A549 (cell line): Measurements from ENCODE around the gene THEM5. TPM values are rescaled to one million over a fixed set of nuclear protein-coding genes. Genes with fewer than 3 reads are reported as not detected.

ENCODE experiments used
- ATAC-seq, 2 experiments: fragments of 200-7000 bp in 1 of 2; fragments of >200 bp in 1 of 2; cut with Nextera tagmentation in 1 of 2; cut with Tn5 transposase in 1 of 2; 3 replicates each; pipeline versions ENCODE4 v1.8.0 to v1.9.1; 2018 to 2020; ENCODE audit warnings: mild to moderate bottlenecking in 1 of 2, moderate library complexity in 1 of 2
- CTCF ChIA-PET: fragments of 300-600 bp; sonication (Branson Sonifier 250); formaldehyde crosslinking; extraction: SDS; loops from one replicate; lab custom pipeline; 2021; ENCODE audit warnings: antibody characterized with exemption, inconsistent platforms; lab: Yijun Ruan, JAX
- POLR2A ChIA-PET: fragments of 350-600 bp; formaldehyde crosslinking; extraction: SDS; loops from one replicate; lab custom pipeline; 2021; ENCODE audit warnings: antibody characterized with exemption, inconsistent platforms; lab: Yijun Ruan, JAX
- DNase-seq, 2 experiments: peaks; one replicate each; pipeline versions ENCODE4 v3.0.0 to v3.0.0-alpha.2; 2011 to 2016; ENCODE audit warnings: low read depth in 1 of 2, low spot score in 1 of 2
- FAIRE-seq: peaks from 2 replicates; lab custom pipeline; 2011; peaks lifted over from hg19 to GRCh38; lab: Jason Lieb, UNC
- H3K27ac ChIP-seq, 2 experiments: fragments of >200 bp; sonication (Bioruptor Twin); formaldehyde crosslinking; 3 replicates each; pipeline ENCODE4 v1.5.1; 2016 to 2017
- H3K4me1 ChIP-seq: fragments of >200 bp; sonication (Bioruptor Twin); formaldehyde crosslinking; 3 replicates; pipeline ENCODE4 v1.6.1; 2016
- H3K4me2 ChIP-seq: fragments of >200 bp; sonication (Bioruptor Twin); formaldehyde crosslinking; 3 replicates; pipeline ENCODE4 v1.6.1; 2016
- H3K4me3 ChIP-seq: fragments of >200 bp; sonication (Bioruptor Twin); formaldehyde crosslinking; 3 replicates; pipeline ENCODE4 v1.5.1; 2016
- H3K9me3 ChIP-seq: fragments of >200 bp; sonication (Bioruptor Twin); formaldehyde crosslinking; 3 replicates; pipeline ENCODE4 v1.6.1; 2016
- BHLHE40 ChIP-seq: IDR thresholded peaks from 2 replicates; pipeline ENCODE4 v1.6.1; 2012; ENCODE audit warnings: low read depth, low read length, inconsistent platforms
- CHD2 ChIP-seq: fragments of 150-350 bp; IDR thresholded peaks from 2 replicates; pipeline ENCODE4 v1.6.1; 2014; ENCODE audit warnings: low read length; ENCODE audit not compliant: partially characterized antibody
- CHD4 ChIP-seq: fragments of 200-600 bp; sonication (generic); IDR thresholded peaks from 2 replicates; pipeline ENCODE4 v1.6.1; 2016; ENCODE audit warnings: antibody characterized with exemption, mild to moderate bottlenecking, borderline replicate concordance
- EHMT2 ChIP-seq: fragments of 200-600 bp; sonication (generic); IDR thresholded peaks from 2 replicates; pipeline ENCODE4 v1.6.1; 2016; ENCODE audit warnings: antibody characterized with exemption, low read depth, mild to moderate bottlenecking, moderate library complexity
- GATA3 ChIP-seq: IDR thresholded peaks from 2 replicates; pipeline ENCODE4 v1.6.1; 2012; ENCODE audit warnings: borderline replicate concordance
- HDAC2 ChIP-seq: fragments of 200-600 bp; sonication (generic); IDR thresholded peaks from 2 replicates; pipeline ENCODE4 v1.6.1; 2016
- HOXA7 ChIP-seq: fragments of 250-450 bp; sonication (Bioruptor Pico); IDR thresholded peaks from 2 replicates; pipeline ENCODE4 v1.5.0; 2020; ENCODE audit warnings: mild to moderate bottlenecking, moderate library complexity
- JUN ChIP-seq, 2 experiments: fragments of >200 bp; sonication (Bioruptor Twin); formaldehyde crosslinking; IDR thresholded peaks; 2 replicates in 1 of 2; 3 replicates in 1 of 2; pipeline ENCODE4 v1.6.1; 2016 to 2017
- KDM1A ChIP-seq: fragments of 200-600 bp; sonication (generic); IDR thresholded peaks from 2 replicates; pipeline ENCODE4 v1.6.1; 2016; ENCODE audit warnings: low read depth, mild to moderate bottlenecking
- KDM5A ChIP-seq: fragments of 200-600 bp; sonication (generic); IDR thresholded peaks from 2 replicates; pipeline ENCODE4 v1.6.1; 2016; ENCODE audit warnings: antibody characterized with exemption, mild to moderate bottlenecking
- NR3C1 ChIP-seq: fragments of >200 bp; sonication (Bioruptor Twin); formaldehyde crosslinking; IDR thresholded peaks from 3 replicates; pipeline ENCODE4 v1.6.1; 2017
- PHF8 ChIP-seq: fragments of 200-600 bp; sonication (generic); IDR thresholded peaks from 2 replicates; pipeline ENCODE4 v1.6.1; 2016; ENCODE audit warnings: low read depth, mild to moderate bottlenecking, antibody characterized with exemption, moderate library complexity, borderline replicate concordance
- POLR2A ChIP-seq: IDR thresholded peaks from 2 replicates; pipeline ENCODE4 v1.6.1; 2012; ENCODE audit warnings: mild to moderate bottlenecking, low read length
- POLR2AphosphoS2 ChIP-seq: conservative IDR thresholded peaks from 2 replicates; pipeline ENCODE4 v1.6.1; 2012; ENCODE audit warnings: low read length, improper control_type of control experiment, inconsistent platforms
- RARB ChIP-seq: fragments of 250-450 bp; sonication (Bioruptor Pico); IDR thresholded peaks from 2 replicates; pipeline ENCODE4 v1.8.0; 2021; ENCODE audit warnings: mild to moderate bottlenecking, moderate library complexity
- ZC3H11A ChIP-seq: fragments of 450-650 bp; IDR thresholded peaks from 2 replicates; pipeline ENCODE4 v1.6.1; 2014; ENCODE audit warnings: antibody characterized with exemption, mild to moderate bottlenecking
- WGBS: methylation state at CpG from one replicate; pipeline ENCODE4 v1.1.6; 2017; ENCODE audit errors: missing lambda C conversion rate; 5-methylcytosine and 5-hydroxymethylcytosine counted together
- polyA plus RNA-seq, 4 experiments: library from polyadenylated mRNA; depleted of rRNA in 3 of 4; stranded (reverse); fragments of >200 nt; fragmentation: RNase III in 1 of 4; extraction: RNeasy Plus Mini Kit Qiagen cat#74134 plus additional on column Dnase treatment in 1 of 4; gene quantifications; 2 replicates in 3 of 4; 3 replicates in 1 of 4; pipeline ENCODE4 v1.2.3, GENCODE V29; 2011 to 2017
- TF ChIP-seq, protein P1 (sequence below): fragments of >200 bp; sonication (Bioruptor Twin); formaldehyde crosslinking; IDR thresholded peaks from 3 replicates; pipeline ENCODE4 v1.5.1; 2016
- TF ChIP-seq, protein P2 (sequence below): fragments of 150-350 bp; IDR thresholded peaks from 2 replicates; pipeline ENCODE4 v1.6.1; 2014; ENCODE audit warnings: low read depth, mild to moderate bottlenecking, low read length
- TF ChIP-seq, protein P3 (sequence below): fragments of 200-600 bp; sonication (generic); IDR thresholded peaks from 2 replicates; pipeline ENCODE4 v1.6.1; 2016; ENCODE audit warnings: antibody characterized with exemption, mild to moderate bottlenecking, moderate library complexity
- TF ChIP-seq, protein P4 (sequence below): fragments of 250-450 bp; sonication (Bioruptor Pico); IDR thresholded peaks from 2 replicates; pipeline ENCODE4 v1.5.0; 2021; ENCODE audit warnings: mild to moderate bottlenecking, moderate library complexity, borderline replicate concordance
- TF ChIP-seq, protein P5 (sequence below): fragments of >200 bp; sonication (Bioruptor Twin); formaldehyde crosslinking; IDR thresholded peaks from 3 replicates; pipeline ENCODE4 v1.6.1; 2016

THEM5 gene
- polyA plus RNA-seq, 2 of the 4 experiments (the other 2 are of a cell fraction) = not detected

DNA sequence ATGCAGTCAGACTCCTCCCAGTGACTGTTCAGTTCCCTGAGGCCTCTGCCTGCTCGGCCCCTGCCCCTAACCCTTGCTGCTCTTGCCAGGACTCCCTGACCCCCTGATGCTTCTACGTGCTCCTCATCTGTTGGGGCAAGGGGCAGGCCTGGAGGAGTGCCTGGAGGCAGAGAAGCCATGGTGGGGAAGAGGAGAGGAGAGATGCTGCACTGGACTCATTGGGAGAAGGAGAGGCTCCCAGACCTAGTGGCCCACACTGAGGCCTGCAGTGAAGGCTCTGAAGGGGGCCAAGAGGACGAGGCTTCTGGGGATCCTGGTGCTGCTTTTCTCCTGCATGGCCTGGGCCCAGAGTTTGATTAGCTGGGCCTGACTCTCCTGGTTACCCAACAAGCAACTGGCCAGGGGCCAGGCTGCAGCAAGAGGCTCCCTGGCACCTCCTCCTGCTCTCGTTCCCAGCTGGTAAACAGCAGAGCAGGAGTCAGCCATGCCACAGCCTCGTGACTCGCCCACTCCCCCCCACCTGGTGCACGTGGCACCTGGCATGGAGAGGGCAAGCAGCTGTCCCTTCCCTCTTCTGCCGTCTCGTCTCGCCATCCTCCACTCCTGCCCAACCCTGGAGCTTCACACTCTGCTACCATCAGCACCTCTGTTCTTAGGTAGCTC, 21.1 kb downstream of the THEM5 start:
- ATAC-seq (peak in 1 of 2 experiments; percentile 11; a peak in 1 of 6 replicates), DNase-seq (peak in 1 of 2 experiments; percentile 38)
- POLR2A ChIA-PET = interaction anchor here (0.5 to 0.9 kb wide), 2 partner anchors 70 to 757 kb away, joined by 3 read pairs; partner anchors contain the start of gene MRPL9
- peaks cover 24% of the 10 kb centered on the region for H3K4me1 ChIP-seq
- H3K4me3 ChIP-seq = no peak overlapping the region
- TF ChIP-seq, protein P1, sequence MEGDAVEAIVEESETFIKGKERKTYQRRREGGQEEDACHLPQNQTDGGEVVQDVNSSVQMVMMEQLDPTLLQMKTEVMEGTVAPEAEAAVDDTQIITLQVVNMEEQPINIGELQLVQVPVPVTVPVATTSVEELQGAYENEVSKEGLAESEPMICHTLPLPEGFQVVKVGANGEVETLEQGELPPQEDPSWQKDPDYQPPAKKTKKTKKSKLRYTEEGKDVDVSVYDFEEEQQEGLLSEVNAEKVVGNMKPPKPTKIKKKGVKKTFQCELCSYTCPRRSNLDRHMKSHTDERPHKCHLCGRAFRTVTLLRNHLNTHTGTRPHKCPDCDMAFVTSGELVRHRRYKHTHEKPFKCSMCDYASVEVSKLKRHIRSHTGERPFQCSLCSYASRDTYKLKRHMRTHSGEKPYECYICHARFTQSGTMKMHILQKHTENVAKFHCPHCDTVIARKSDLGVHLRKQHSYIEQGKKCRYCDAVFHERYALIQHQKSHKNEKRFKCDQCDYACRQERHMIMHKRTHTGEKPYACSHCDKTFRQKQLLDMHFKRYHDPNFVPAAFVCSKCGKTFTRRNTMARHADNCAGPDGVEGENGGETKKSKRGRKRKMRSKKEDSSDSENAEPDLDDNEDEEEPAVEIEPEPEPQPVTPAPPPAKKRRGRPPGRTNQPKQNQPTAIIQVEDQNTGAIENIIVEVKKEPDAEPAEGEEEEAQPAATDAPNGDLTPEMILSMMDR = no peak
- no peak for TF ChIP-seq BHLHE40
- TF ChIP-seq, protein P2, sequence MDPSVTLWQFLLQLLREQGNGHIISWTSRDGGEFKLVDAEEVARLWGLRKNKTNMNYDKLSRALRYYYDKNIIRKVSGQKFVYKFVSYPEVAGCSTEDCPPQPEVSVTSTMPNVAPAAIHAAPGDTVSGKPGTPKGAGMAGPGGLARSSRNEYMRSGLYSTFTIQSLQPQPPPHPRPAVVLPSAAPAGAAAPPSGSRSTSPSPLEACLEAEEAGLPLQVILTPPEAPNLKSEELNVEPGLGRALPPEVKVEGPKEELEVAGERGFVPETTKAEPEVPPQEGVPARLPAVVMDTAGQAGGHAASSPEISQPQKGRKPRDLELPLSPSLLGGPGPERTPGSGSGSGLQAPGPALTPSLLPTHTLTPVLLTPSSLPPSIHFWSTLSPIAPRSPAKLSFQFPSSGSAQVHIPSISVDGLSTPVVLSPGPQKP = no peak
- TF ChIP-seq NR3C1 = no peak
- TF ChIP-seq, protein P3, sequence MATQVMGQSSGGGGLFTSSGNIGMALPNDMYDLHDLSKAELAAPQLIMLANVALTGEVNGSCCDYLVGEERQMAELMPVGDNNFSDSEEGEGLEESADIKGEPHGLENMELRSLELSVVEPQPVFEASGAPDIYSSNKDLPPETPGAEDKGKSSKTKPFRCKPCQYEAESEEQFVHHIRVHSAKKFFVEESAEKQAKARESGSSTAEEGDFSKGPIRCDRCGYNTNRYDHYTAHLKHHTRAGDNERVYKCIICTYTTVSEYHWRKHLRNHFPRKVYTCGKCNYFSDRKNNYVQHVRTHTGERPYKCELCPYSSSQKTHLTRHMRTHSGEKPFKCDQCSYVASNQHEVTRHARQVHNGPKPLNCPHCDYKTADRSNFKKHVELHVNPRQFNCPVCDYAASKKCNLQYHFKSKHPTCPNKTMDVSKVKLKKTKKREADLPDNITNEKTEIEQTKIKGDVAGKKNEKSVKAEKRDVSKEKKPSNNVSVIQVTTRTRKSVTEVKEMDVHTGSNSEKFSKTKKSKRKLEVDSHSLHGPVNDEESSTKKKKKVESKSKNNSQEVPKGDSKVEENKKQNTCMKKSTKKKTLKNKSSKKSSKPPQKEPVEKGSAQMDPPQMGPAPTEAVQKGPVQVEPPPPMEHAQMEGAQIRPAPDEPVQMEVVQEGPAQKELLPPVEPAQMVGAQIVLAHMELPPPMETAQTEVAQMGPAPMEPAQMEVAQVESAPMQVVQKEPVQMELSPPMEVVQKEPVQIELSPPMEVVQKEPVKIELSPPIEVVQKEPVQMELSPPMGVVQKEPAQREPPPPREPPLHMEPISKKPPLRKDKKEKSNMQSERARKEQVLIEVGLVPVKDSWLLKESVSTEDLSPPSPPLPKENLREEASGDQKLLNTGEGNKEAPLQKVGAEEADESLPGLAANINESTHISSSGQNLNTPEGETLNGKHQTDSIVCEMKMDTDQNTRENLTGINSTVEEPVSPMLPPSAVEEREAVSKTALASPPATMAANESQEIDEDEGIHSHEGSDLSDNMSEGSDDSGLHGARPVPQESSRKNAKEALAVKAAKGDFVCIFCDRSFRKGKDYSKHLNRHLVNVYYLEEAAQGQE = no peak
- no peak for TF ChIP-seq HDAC2
- no peak for TF ChIP-seq POLR2AphosphoS2
- TF ChIP-seq EHMT2 = no peak
- TF ChIP-seq KDM1A = no peak
- no peak for TF ChIP-seq GATA3
- TF ChIP-seq KDM5A = no peak
- TF ChIP-seq HOXA7 (CRISPR knock-in tag) = no peak
- no peak for TF ChIP-seq ZC3H11A
- no peak for TF ChIP-seq PHF8
- TF ChIP-seq POLR2A = no peak
- no peak for TF ChIP-seq CHD4
- TF ChIP-seq, protein P4, sequence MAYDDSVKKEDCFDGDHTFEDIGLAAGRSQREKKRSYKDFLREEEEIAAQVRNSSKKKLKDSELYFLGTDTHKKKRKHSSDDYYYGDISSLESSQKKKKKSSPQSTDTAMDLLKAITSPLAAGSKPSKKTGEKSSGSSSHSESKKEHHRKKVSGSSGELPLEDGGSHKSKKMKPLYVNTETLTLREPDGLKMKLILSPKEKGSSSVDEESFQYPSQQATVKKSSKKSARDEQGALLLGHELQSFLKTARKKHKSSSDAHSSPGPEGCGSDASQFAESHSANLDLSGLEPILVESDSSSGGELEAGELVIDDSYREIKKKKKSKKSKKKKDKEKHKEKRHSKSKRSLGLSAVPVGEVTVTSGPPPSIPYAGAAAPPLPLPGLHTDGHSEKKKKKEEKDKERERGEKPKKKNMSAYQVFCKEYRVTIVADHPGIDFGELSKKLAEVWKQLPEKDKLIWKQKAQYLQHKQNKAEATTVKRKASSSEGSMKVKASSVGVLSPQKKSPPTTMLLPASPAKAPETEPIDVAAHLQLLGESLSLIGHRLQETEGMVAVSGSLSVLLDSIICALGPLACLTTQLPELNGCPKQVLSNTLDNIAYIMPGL (CRISPR knock-in tag) = no peak
- TF ChIP-seq, all 56 proteins: peak for 0
- Histone ChIP-seq H3K9me3 (no peaks in the 10 kb centered on the region), H3K27ac (peak overlapping the region; percentile 25 to 48; a peak in 4 of 6 replicates), H3K4me2 (no peak overlapping the region)
- CTCF ChIA-PET = interaction anchor here (0.8 to 3.0 kb wide), 6 partner anchors 8 to 371 kb away, joined by 3 to 10 read pairs (median 3); no protein-coding TSS in a partner anchor
- FAIRE-seq = no peak
- 62% methylated on average over 10 of the region's 10 CpGs for WGBS

DNA sequence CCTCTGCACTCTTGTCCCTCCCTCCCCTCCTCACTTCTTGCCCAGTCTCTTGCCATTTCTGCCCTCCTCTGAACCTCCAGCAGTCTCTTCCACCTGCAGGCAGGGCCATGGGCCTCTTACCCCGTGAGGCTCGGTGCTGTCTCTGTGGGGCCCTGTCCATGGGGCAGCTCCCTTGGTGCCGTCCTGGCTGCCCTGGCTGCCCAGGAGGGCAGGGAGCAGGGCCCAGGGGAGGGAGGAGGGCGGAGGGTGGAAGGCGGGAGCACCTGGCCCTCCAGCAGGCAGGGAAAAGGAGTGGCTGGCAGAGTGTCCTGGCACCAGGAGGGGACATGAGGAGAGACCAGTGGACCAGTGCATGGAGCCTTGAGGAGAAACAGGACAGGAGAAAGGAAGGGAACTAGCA, 21.9 kb downstream of the THEM5 start, which contains the start of gene RORC:
TSS of gene RORC (minus strand) at position 198 of the 400 bp plus-strand sequence. CDS start at position 160, 38 bp downstream.
- POLR2A ChIA-PET = no interaction called here
- Histone ChIP-seq H3K9me3 (no peaks in the 10 kb centered on the region), H3K4me3 (no peak within 1 kb of the TSS), H3K4me2 (peak within 1 kb of the TSS; percentile 37), H3K27ac (peak within 1 kb of the TSS; percentile 25 to 48; a peak in 4 of 6 replicates)
- ATAC-seq (no peak), FAIRE-seq (no peak), DNase-seq (no peak)
- no peak for TF ChIP-seq CHD2
- TF ChIP-seq RARB (CRISPR knock-in tag) = no peak
- TF ChIP-seq, protein P5, sequence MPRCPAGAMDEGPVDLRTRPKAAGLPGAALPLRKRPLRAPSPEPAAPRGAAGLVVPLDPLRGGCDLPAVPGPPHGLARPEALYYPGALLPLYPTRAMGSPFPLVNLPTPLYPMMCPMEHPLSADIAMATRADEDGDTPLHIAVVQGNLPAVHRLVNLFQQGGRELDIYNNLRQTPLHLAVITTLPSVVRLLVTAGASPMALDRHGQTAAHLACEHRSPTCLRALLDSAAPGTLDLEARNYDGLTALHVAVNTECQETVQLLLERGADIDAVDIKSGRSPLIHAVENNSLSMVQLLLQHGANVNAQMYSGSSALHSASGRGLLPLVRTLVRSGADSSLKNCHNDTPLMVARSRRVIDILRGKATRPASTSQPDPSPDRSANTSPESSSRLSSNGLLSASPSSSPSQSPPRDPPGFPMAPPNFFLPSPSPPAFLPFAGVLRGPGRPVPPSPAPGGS = no peak
- no peak for TF ChIP-seq JUN (IDR thresholded peaks at IDR 0.05)
- TF ChIP-seq, all 56 proteins: peak for 0
- CTCF ChIA-PET = interaction anchor here (1.2 to 3.0 kb wide), 2 partner anchors 97 to 238 kb away, joined by 3 to 10 read pairs; no protein-coding TSS in a partner anchor
- H3K4me1 ChIP-seq = peaks cover 22% of the 10 kb centered on the region
- 56% methylated on average over 5 of the region's 5 CpGs for WGBS
